Measurements from ENCODE around the gene CAMK2D. TPM values are rescaled to one million over a fixed set of nuclear protein-coding genes. Genes with fewer than 3 reads are reported as not detected.

CAMK2D gene
- total and polyA plus RNA-seq, 2 experiments from 2014 or later, result 36.8 to 99.1 TPM

DNA sequence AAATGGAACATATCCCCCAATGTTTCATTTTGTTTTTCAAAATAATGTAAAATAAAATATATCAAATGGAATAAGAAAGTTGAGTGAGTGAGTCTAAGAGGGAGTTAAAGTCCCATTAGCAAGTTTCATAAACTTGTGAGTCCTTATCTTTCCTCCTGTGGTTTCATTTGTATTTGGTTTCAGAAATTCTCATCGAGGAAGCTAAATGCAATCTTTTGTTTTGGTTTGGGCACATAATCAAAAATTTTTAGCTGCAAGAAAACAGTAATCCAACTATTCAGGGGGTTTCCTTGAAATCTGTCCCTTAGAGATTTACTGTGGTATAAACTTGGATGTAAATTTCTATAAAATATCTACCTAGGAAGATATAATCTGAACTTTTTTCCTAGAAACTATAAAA lies 124.2 kb downstream of the CAMK2D start:
- Histone ChIP-seq H3K4me1 (ENCODE audit: insufficient read depth) (peaks cover 49% of the 10 kb centered on the region), H3K9me3 (ENCODE audit: low read depth) (no peaks in the 10 kb centered on the region), H3K4me2 (no peak overlapping the region), H3K27ac (no peak overlapping the region), H3K36me3 (replicated peaks; ENCODE audit: insufficient read depth, low read depth) (no peaks in the 10 kb centered on the region), H4K20me1 (ENCODE audit: insufficient read depth, poor library complexity, severe bottlenecking) (peaks cover 5% of the 10 kb centered on the region), H2AFZ (no peak overlapping the region), H3K27me3 (no peaks in the 10 kb centered on the region), H3K9me2 (replicated peaks; ENCODE audit: insufficient read depth) (no peaks in the 10 kb centered on the region), H3K79me2 (peaks cover 90% of the 10 kb centered on the region), H3K4me3 (no peak overlapping the region)
- TF ChIP-seq EZH2phosphoT487 (IDR thresholded peaks at IDR 0.05; ENCODE audit: low read depth, severe bottlenecking, unreplicated experiment), result no peak
- TF ChIP-seq, protein P1, sequence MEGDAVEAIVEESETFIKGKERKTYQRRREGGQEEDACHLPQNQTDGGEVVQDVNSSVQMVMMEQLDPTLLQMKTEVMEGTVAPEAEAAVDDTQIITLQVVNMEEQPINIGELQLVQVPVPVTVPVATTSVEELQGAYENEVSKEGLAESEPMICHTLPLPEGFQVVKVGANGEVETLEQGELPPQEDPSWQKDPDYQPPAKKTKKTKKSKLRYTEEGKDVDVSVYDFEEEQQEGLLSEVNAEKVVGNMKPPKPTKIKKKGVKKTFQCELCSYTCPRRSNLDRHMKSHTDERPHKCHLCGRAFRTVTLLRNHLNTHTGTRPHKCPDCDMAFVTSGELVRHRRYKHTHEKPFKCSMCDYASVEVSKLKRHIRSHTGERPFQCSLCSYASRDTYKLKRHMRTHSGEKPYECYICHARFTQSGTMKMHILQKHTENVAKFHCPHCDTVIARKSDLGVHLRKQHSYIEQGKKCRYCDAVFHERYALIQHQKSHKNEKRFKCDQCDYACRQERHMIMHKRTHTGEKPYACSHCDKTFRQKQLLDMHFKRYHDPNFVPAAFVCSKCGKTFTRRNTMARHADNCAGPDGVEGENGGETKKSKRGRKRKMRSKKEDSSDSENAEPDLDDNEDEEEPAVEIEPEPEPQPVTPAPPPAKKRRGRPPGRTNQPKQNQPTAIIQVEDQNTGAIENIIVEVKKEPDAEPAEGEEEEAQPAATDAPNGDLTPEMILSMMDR (IDR thresholded peaks at IDR 0.05; ENCODE audit: poor library complexity), result no peak
- no peak for TF ChIP-seq EZH2 (IDR thresholded peaks at IDR 0.05; ENCODE audit: borderline replicate concordance)
- no peak for DNase-seq (ENCODE audit: low spot score)
- 17% methylated on average over 1 of the region's 1 CpG for WGBS (ENCODE audit: low lambda C conversion rate, missing lambda C conversion rate)

DNA sequence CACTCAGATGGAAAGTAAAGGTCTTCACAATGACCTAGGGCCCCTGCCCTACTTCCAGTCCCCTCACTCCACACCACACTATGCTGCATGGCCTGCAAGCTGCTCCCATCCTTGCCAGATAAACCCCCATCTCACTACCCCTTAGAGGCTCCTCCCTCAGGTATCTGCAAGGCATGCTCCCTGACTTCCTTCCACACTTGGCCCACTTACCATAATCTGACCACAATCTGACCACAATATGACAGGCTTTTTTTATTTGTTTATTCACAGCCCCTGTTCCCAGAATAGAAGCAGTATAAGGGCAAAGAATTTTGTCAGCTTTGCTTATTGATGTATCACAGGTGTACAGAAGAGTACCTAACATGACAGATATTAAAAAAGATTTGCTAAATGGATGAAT lies 124.7 kb downstream of the CAMK2D start:
- Histone ChIP-seq H3K79me2 (peaks cover 90% of the 10 kb centered on the region), H3K9me3 (ENCODE audit: low read depth) (no peaks in the 10 kb centered on the region), H3K9me2 (replicated peaks; ENCODE audit: insufficient read depth) (no peaks in the 10 kb centered on the region), H3K27me3 (no peaks in the 10 kb centered on the region), H4K20me1 (ENCODE audit: insufficient read depth, poor library complexity, severe bottlenecking) (peaks cover 5% of the 10 kb centered on the region), H2AFZ (no peak overlapping the region), H3K4me2 (no peak overlapping the region), H3K27ac (no peak overlapping the region), H3K4me3 (no peak overlapping the region), H3K36me3 (replicated peaks; ENCODE audit: insufficient read depth, low read depth) (no peaks in the 10 kb centered on the region), H3K4me1 (ENCODE audit: insufficient read depth) (peaks cover 45% of the 10 kb centered on the region)
- no peak for DNase-seq (ENCODE audit: low spot score)
- TF ChIP-seq, protein P1 (IDR thresholded peaks at IDR 0.05; ENCODE audit: poor library complexity), result no peak
- TF ChIP-seq EZH2 (IDR thresholded peaks at IDR 0.05; ENCODE audit: borderline replicate concordance), result no peak
- TF ChIP-seq EZH2phosphoT487 (IDR thresholded peaks at IDR 0.05; ENCODE audit: low read depth, severe bottlenecking, unreplicated experiment), result no peak

DNA sequence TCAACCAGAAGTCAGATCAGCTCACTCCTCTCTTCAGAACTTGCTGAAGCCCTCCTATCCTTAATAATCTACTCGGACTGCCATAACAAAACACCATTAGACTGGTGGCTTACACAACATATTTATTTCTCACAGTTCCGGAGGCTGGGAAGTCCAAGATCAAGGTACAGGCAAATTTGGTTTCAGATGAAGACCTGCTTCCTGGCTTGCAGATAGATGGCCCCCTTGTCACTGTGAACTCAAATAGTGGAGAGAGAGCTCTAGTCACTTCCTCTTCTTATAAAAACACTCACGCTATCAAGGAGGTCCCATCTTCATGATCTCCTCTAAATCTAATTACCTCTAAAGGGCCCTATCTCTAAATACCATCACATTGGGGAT lies 125.1 kb downstream of the CAMK2D start:
- Histone ChIP-seq H4K20me1 (ENCODE audit: insufficient read depth, poor library complexity, severe bottlenecking) (peaks cover 5% of the 10 kb centered on the region), H3K9me3 (ENCODE audit: low read depth) (no peaks in the 10 kb centered on the region), H3K27me3 (no peaks in the 10 kb centered on the region), H3K4me3 (no peak overlapping the region), H2AFZ (no peak overlapping the region), H3K79me2 (peaks cover 90% of the 10 kb centered on the region), H3K27ac (no peak overlapping the region), H3K4me2 (no peak overlapping the region), H3K4me1 (ENCODE audit: insufficient read depth) (peaks cover 40% of the 10 kb centered on the region), H3K9me2 (replicated peaks; ENCODE audit: insufficient read depth) (no peaks in the 10 kb centered on the region), H3K36me3 (replicated peaks; ENCODE audit: insufficient read depth, low read depth) (no peaks in the 10 kb centered on the region)
- 90% methylated on average over 3 of the region's 3 CpGs for WGBS (ENCODE audit: low lambda C conversion rate, missing lambda C conversion rate)
- no peak for DNase-seq (ENCODE audit: low spot score)
- TF ChIP-seq EZH2phosphoT487 (IDR thresholded peaks at IDR 0.05; ENCODE audit: low read depth, severe bottlenecking, unreplicated experiment), result no peak
- TF ChIP-seq, protein P1 (IDR thresholded peaks at IDR 0.05; ENCODE audit: poor library complexity), result no peak
- no peak for TF ChIP-seq EZH2 (IDR thresholded peaks at IDR 0.05; ENCODE audit: borderline replicate concordance)

Measured in hepatocyte (in vitro differentiated cells).